Measurements from ENCODE around the gene NMUR1. TPM values are rescaled to one million over a fixed set of nuclear protein-coding genes. Genes with fewer than 3 reads are reported as not detected.

NMUR1 gene
- total and polyA plus RNA-seq, 2 donors (not counting 3 experiments of a cell fraction or from before 2014, with no cell fraction given), result not detected

DNA sequence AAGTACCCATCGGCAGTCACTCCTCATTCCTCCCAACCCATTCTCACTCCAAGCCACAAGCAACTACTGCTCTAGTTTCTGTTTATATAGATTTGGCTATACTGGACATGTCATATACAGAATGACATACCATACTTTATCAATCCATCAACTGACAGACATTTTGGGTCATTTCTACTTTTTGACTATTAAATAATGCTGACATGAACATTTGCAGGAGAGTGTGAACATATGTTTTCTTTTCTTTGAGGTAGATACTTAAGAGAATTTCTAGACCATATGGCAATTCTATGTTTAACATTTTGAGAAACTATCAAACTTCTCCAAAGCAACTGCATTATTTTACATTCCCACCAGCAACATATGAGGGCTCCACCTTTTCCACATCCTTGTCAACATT is 32.6 kb downstream of the NMUR1 start:
- ChIA-PET POLR2A (no interaction called here), CTCF (interaction anchor here (2.6 kb wide), 1 partner anchor 15 kb away, joined by 11 read pairs; no protein-coding TSS in a partner anchor)
- no TSS peak for BruUV-seq (replicated peaks)

More for the DNA sequence above, 32.6 kb downstream of the NMUR1 start:
- Histone ChIP-seq H3K27ac (ENCODE audit: insufficient read depth, low read depth, low read length) (no peak overlapping the region), H3K36me3 (ENCODE audit: control insufficient read depth in 2 of 2, extremely low read depth in 1 of 2, insufficient read depth in 2 of 2, low read length in 2 of 2) (no peaks in the 10 kb centered on the region), H3K4me3 (replicated peaks in 1 of 3; ENCODE audit: insufficient read depth in 1 of 3, low read depth in 1 of 3, low read length in 3 of 3) (no peak overlapping the region), H3K79me2 (ENCODE audit: control insufficient read depth, insufficient read depth, low read length) (no peaks in the 10 kb centered on the region), H3K9me1 (replicated peaks; ENCODE audit: control insufficient read depth, extremely low read depth, insufficient read depth, low read length) (no peaks in the 10 kb centered on the region), H3K9me3 (replicated peaks; ENCODE audit: control insufficient read depth, insufficient read depth, low read length) (no peaks in the 10 kb centered on the region), H3K4me1 (ENCODE audit: control insufficient read depth, extremely low read depth, insufficient read depth, low read length) (no peaks in the 10 kb centered on the region), H3K9ac (replicated peaks; ENCODE audit: extremely low read depth, insufficient read depth, low read length) (no peak overlapping the region), H3K4me2 (ENCODE audit: insufficient read depth, low read length) (no peak overlapping the region), H3K27me3 (ENCODE audit: control insufficient read depth in 2 of 2, insufficient read depth in 2 of 2, low read length in 2 of 2) (peaks cover 0 to 3% of the 10 kb centered on the region in 2 experiments), H4K20me1 (replicated peaks; ENCODE audit: control insufficient read depth, extremely low read depth, insufficient read depth, low read length) (no peaks in the 10 kb centered on the region), H2AFZ (ENCODE audit: low read depth, low read length) (no peak overlapping the region)
- dilution Hi-C loops (cut with MboI; ENCODE audit: extremely low pct_ligation_motif_present, low sequenced_read_pairs), result no loop called here
- DNase-seq (ENCODE audit: low read depth, low spot score) (no peak), FAIRE-seq (no peak)
- no peak for TF ChIP-seq POLR2AphosphoS5 (IDR thresholded peaks at IDR 0.05; ENCODE audit: insufficient read depth, low read depth, low read length)
- no peak for TF ChIP-seq POLR2A (IDR thresholded peaks at IDR 0.05; ENCODE audit: low read depth, low read length)
- TF ChIP-seq, protein P1, sequence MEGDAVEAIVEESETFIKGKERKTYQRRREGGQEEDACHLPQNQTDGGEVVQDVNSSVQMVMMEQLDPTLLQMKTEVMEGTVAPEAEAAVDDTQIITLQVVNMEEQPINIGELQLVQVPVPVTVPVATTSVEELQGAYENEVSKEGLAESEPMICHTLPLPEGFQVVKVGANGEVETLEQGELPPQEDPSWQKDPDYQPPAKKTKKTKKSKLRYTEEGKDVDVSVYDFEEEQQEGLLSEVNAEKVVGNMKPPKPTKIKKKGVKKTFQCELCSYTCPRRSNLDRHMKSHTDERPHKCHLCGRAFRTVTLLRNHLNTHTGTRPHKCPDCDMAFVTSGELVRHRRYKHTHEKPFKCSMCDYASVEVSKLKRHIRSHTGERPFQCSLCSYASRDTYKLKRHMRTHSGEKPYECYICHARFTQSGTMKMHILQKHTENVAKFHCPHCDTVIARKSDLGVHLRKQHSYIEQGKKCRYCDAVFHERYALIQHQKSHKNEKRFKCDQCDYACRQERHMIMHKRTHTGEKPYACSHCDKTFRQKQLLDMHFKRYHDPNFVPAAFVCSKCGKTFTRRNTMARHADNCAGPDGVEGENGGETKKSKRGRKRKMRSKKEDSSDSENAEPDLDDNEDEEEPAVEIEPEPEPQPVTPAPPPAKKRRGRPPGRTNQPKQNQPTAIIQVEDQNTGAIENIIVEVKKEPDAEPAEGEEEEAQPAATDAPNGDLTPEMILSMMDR (IDR thresholded peaks at IDR 0.05; ENCODE audit: extremely low read depth in 1 of 2, insufficient read depth in 1 of 2, low read depth in 1 of 2, low read length in 2 of 2), result no peak
- TF ChIP-seq JUN (IDR thresholded peaks at IDR 0.05; ENCODE audit: borderline replicate concordance, insufficient read depth, insufficient read length, low read depth), result no peak
- no peak for TF ChIP-seq FOS (IDR thresholded peaks at IDR 0.05; ENCODE audit: borderline replicate concordance, insufficient read depth, low read length)
- TF ChIP-seq, protein P2, sequence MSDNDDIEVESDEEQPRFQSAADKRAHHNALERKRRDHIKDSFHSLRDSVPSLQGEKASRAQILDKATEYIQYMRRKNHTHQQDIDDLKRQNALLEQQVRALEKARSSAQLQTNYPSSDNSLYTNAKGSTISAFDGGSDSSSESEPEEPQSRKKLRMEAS (IDR thresholded peaks at IDR 0.05; ENCODE audit: insufficient read depth, insufficient read length), result no peak
- TF ChIP-seq GATA2 (IDR thresholded peaks at IDR 0.05; ENCODE audit: insufficient read depth, insufficient read length, low read depth, low read length), result no peak
- intact Hi-C loops (cut with micrococcal nuclease), result no loop called here
